GM12873 (cell line): ENCODE results near the gene TMEM60.

Experiments used
- TF ChIP-seq, protein P1 (sequence below): IDR thresholded peaks from 2 replicates; pipeline ENCODE4 v1.5.1; 2012; ENCODE audit warnings: low read depth, mild to moderate bottlenecking, moderate library complexity, low read length, control low read depth; ENCODE audit not compliant: insufficient read depth; ENCODE audit errors: missing control alignments

TMEM60 gene

DNA sequence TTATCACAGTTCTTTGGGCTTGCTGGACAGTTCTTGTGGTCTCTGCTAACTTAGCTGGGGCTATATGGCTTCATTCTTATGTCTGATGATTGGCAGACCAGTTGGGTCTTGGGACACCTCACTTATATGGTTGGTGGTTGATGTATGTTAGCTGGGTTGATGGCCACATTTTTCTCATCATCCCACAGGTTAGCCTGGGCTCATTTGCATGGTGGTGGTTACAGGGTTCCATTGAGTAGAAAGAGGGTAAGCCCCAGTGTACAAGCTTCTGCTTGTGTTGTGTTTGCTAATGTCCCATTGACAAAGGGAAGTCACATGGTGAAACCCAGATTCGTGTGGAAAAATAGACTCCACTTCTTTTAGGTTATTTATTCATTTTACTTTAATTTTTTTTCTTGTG is 40.6 kb downstream of the TMEM60 start:
- TF ChIP-seq, protein P1, sequence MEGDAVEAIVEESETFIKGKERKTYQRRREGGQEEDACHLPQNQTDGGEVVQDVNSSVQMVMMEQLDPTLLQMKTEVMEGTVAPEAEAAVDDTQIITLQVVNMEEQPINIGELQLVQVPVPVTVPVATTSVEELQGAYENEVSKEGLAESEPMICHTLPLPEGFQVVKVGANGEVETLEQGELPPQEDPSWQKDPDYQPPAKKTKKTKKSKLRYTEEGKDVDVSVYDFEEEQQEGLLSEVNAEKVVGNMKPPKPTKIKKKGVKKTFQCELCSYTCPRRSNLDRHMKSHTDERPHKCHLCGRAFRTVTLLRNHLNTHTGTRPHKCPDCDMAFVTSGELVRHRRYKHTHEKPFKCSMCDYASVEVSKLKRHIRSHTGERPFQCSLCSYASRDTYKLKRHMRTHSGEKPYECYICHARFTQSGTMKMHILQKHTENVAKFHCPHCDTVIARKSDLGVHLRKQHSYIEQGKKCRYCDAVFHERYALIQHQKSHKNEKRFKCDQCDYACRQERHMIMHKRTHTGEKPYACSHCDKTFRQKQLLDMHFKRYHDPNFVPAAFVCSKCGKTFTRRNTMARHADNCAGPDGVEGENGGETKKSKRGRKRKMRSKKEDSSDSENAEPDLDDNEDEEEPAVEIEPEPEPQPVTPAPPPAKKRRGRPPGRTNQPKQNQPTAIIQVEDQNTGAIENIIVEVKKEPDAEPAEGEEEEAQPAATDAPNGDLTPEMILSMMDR: no peak

DNA sequence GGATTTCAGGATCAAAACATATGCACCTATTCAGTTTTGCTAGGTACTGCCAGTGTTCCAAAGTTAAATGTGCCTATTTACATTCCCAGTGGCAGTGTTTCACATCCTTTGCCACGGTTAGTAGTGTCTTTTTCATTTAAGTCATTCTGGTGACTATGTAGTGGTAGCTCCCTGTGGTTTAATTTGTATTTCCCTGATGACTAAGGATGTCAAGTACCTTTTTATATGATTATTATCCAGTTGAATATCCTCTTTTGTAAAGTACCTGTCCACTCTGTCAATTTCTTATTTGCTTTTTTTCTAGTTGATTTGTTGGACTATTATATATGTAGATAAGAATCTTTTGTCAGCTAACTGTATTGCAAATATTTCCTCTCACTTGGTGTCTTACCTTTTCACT is 45.1 kb downstream of the TMEM60 start:
- TF ChIP-seq, protein P1: no peak

DNA sequence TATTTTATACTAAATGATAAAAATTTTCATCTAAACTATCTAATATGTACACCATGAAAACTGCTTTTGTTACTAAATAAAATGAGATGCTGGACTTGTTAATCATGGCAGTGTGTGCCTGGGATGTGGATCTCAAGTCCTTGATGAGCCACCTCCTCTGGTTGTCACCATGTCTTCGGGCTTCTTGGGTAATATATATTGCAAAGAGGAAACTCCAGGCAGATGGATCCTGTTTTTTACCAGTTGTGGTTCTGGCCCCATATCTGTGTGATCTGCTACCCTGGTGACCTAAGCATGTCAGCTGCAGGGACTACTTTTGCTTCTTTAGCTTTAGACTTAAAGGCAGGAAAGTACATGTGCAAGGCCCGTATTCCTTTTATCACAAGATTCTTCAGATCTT is 46.2 kb downstream of the TMEM60 start:
- TF ChIP-seq, protein P1: no peak

DNA sequence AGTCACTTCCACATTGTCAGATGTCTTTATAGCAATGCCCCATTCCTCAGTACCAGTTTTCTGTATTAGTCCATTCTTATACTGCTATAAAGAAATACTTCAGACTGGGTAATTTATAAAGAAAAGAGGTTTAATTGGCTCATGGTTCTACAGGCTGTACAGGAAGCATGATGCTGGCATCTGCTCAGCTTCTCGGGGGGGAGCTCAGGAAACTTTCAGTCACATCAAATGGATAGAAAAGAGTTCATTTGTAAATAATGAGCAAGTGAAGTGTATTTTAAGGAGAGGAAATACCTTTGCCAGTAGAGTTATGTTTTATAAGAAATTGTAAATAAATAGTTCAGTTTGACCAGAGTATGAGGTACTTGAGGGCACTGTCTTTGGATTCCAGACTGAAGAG is 50.5 kb downstream of the TMEM60 start:
- TF ChIP-seq, protein P1: no peak

DNA sequence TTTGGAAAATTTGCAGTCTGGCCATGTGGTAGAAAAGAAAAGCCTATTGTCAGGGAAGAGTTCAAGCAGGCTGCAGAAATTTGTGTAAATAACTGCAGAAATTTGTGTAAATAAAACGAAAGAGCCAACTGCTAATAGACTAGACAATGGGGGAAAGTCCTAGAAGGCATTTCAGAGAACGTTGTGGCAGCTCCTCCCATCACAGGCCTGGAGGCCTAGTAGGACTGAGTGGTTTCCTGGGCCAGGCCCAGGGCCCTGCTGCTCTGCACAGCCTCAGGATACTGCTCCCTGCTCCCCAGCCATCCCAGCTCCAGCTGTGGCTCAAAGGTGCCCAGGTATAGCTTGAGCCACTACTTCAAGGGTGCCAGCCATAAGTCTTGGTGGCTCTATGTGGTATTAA is 51.1 kb downstream of the TMEM60 start:
- TF ChIP-seq, protein P1: no peak

DNA sequence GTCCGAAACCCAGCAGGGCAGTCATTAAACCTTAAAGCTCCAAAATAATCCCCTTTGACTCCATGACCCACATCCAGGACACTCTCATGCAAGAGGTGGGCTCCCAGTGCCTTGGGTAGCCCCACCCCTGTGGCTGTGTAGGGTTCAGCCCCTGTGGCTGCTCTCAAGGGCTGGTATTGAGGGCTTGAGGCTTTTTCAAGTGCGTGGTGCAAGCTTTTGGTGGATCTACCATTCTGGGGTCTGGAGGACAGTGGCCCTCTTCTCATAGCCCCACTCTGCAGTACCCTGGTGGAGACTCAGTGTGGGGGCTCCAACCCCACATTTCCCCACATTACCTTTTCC is 51.4 kb downstream of the TMEM60 start:
- TF ChIP-seq, protein P1: no peak

DNA sequence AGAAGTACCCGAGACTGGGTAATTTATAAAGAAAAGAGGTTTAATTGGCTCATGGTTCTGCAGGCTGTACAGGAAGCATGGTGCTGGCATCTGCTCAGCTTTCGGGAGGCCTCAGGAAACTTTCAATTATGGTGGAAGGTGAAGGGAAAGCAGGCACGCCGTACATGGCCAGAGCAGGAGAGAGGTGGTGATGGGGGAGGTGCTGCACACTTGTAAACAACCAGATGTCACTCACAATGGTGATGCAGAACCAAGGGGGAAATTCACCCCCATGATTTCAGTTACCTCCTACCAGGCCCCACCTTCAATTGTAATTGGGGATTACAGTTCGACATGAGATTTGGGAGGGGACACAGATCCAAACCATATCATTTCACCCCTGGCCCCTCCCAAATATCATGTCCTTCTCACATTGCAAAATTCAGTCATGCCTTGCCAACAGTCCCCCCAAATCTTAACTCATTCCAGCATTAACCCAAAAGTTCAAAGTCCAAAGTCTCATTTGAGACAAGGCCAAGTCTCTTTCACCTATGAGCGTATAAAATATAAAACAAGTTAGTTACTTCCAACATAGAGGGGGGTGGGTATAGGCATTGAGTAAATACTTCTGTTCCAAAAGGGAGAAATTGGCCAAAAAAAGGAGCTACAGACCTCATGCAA is 51.9 kb downstream of the TMEM60 start:
- TF ChIP-seq, protein P1: no peak
